Body of pancreas (tissue), 4 donors: Measurements from ENCODE around the gene GUK1. TPM values are rescaled to one million over a fixed set of nuclear protein-coding genes. Genes with fewer than 3 reads are reported as not detected.

Experiments
- ATAC-seq: fragments of 150-250 bp; one replicate; pipeline ENCODE4 v1.9.1; 2016
- DNase-seq, 4 donors: peaks; one replicate each; pipeline ENCODE4 v3.0.0-alpha.2; 2019
- H3K27ac ChIP-seq, 4 donors: fragments of 200-600 bp; sonication (generic); 1 replicate in 3 of 4; 2 replicates in 1 of 4; pipeline versions ENCODE4 v1.5.1 to v1.6.1; 2016 to 2019; ENCODE audit warnings: mild to moderate bottlenecking in 1 of 4, mixed read lengths in 1 of 4, moderate library complexity in 1 of 4
- H3K27me3 ChIP-seq, 2 donors: fragments of 200-600 bp; sonication (generic); one replicate each; pipeline ENCODE4 v1.6.0; 2016; ENCODE audit warnings: mild to moderate bottlenecking in 1 of 2
- H3K36me3 ChIP-seq, 2 donors: fragments of 200-600 bp; sonication (generic); replicated peaks in 1 of 2; 2 replicates each; pipeline ENCODE4 v1.5.1; 2016; ENCODE audit warnings: low read depth in 2 of 2; ENCODE audit not compliant: insufficient read depth in 1 of 2
- H3K4me1 ChIP-seq: fragments of 200-600 bp; sonication (generic); one replicate; pipeline ENCODE4 v1.6.0; 2016
- H3K4me3 ChIP-seq, 2 donors: fragments of 200-600 bp; sonication (generic); 1 replicate in 1 of 2; 2 replicates in 1 of 2; pipeline ENCODE4 v1.5.1; 2016 to 2019
- H3K9me3 ChIP-seq, 3 donors: fragments of 200-600 bp; sonication (generic); 1 replicate in 2 of 3; 2 replicates in 1 of 3; pipeline ENCODE4 v1.5.1; 2016
- CTCF ChIP-seq, 7 experiments: fragments of 450-650 bp in 4 of 7; fragments of 200-600 bp in 3 of 7; sonication (generic) in 3 of 7; IDR thresholded peaks; one replicate each; pipeline ENCODE4 v1.5.1; 2016 to 2019; ENCODE audit warnings: antibody characterized with exemption in 7 of 7
- POLR2A ChIP-seq, 3 donors: fragments of 450-650 bp; IDR thresholded peaks; one replicate each; pipeline ENCODE4 v1.6.1; 2016; ENCODE audit warnings: antibody characterized with exemption in 3 of 3, mild to moderate bottlenecking in 2 of 3
- WGBS, 2 donors: methylation state at CpG; one replicate each; pipeline ENCODE4 v1.1.5; 2017; 5-methylcytosine and 5-hydroxymethylcytosine counted together
- intact Hi-C: fragments of 100-400 bp; cut with DNase I; formaldehyde crosslinking; loops from one replicate; pipeline ENCODE4 v1.15.1; 2023
- total RNA-seq, 2 donors: library from RNA; depleted of rRNA; stranded (reverse); fragments of >200 nt; gene quantifications; one replicate each; pipeline ENCODE4 v1.1.0, GENCODE V29; 2016

The GUK1 gene
- total RNA-seq, 2 donors from 2014 or later = 210 to 216 TPM

- H3K36me3 ChIP-seq = no peaks in the 10 kb centered on the region
- H3K9me3 ChIP-seq = no peaks in the 10 kb centered on the region
- H3K4me1 ChIP-seq = peaks cover 11% of the 10 kb centered on the region
- no peaks in the 10 kb centered on the region for H3K27me3 ChIP-seq
- intact Hi-C loops = no loop called here
- no peak overlapping the region for H3K4me3 ChIP-seq
- 33 to 44% methylated on average over 1 of the region's 1 CpG for WGBS, 2 donors
- TF ChIP-seq POLR2A (IDR thresholded peaks at IDR 0.05) = no peak
- no peak for TF ChIP-seq CTCF (IDR thresholded peaks at IDR 0.05)
- ATAC-seq (no peak), DNase-seq (no peak)
- no peak overlapping the region for H3K27ac ChIP-seq
Observed at GRCh38 chr1:228136901-228137300, 3.2 kb upstream of the GUK1 start.

GRCh38 chr1:228139406-228139930 is 611 bp upstream of the GUK1 start:
- peak overlapping the region; percentile 92 to 98 (median 97) for H3K27ac ChIP-seq
- 17 to 35% methylated on average over 22 to 30 of the region's 30 CpGs for WGBS, 2 donors
- H3K4me3 ChIP-seq = no peak overlapping the region
- ATAC-seq = no peak
- H3K9me3 ChIP-seq = no peaks in the 10 kb centered on the region
- intact Hi-C loops = no loop called here
- peaks cover 34% of the 10 kb centered on the region for H3K4me1 ChIP-seq
- no peak for DNase-seq
- H3K27me3 ChIP-seq = no peaks in the 10 kb centered on the region
- TF ChIP-seq CTCF (IDR thresholded peaks at IDR 0.05) (no peak), POLR2A (IDR thresholded peaks at IDR 0.05) (no peak)
- H3K36me3 ChIP-seq = no peaks in the 10 kb centered on the region

- H3K27ac ChIP-seq = peak overlapping the region; percentile 92 to 98 (median 97)
- H3K4me3 ChIP-seq = peak overlapping the region; percentile 57 to 79
- H3K27me3 ChIP-seq = no peaks in the 10 kb centered on the region
- intact Hi-C loops = no loop called here
- peaks cover 0 to 3% of the 10 kb centered on the region in 2 donors for H3K36me3 ChIP-seq
- DNase-seq (no peak), ATAC-seq (no peak)
- TF ChIP-seq CTCF (IDR thresholded peaks at IDR 0.05) = no peak
- TF ChIP-seq POLR2A (IDR thresholded peaks at IDR 0.05) = no peak
- no peaks in the 10 kb centered on the region for H3K9me3 ChIP-seq
- H3K4me1 ChIP-seq = peaks cover 36% of the 10 kb centered on the region
- 0 to 1% methylated on average over 5 to 23 of the region's 25 CpGs for WGBS, 2 donors
Observed at GRCh38 chr1:228140724-228141225, 696 bp downstream of the GUK1 start.

GRCh38 chr1:228141226-228142044 is 1.4 kb downstream of the GUK1 start:
- Histone ChIP-seq H3K4me3 (peak overlapping the region; percentile 57 to 79), H3K27ac (peak overlapping the region; percentile 92 to 98 (median 97)), H3K36me3 (peaks cover 0 to 7% of the 10 kb centered on the region in 2 donors), H3K4me1 (peaks cover 36% of the 10 kb centered on the region), H3K27me3 (no peaks in the 10 kb centered on the region), H3K9me3 (no peaks in the 10 kb centered on the region)
- 9 to 24% methylated on average over 18 to 27 of the region's 27 CpGs for WGBS, 2 donors
- ATAC-seq (no peak), DNase-seq (peak; percentile 59 to 75 (median 65))
- intact Hi-C loops = no loop called here
- no peak for TF ChIP-seq CTCF (IDR thresholded peaks at IDR 0.05)
